H1 (cell line): ENCODE results near the gene TMEM128. TPM values are rescaled to one million over a fixed set of nuclear protein-coding genes. Genes with fewer than 3 reads are reported as not detected.

ENCODE experiments used
- CTCF ChIA-PET: fragments of 300-600 bp; sonication (Branson Sonifier 250); formaldehyde crosslinking; loops from one replicate; lab custom pipeline; 2021; ENCODE audit not compliant: partially characterized antibody; lab: Charles Lee
- POLR2A ChIA-PET: fragments of 300-600 bp; sonication (Branson Sonifier 250); formaldehyde crosslinking; loops from one replicate; lab custom pipeline; 2021; ENCODE audit warnings: inconsistent platforms; ENCODE audit not compliant: partially characterized antibody; lab: Charles Lee
- DNase-seq, 2 experiments: peaks; one replicate each; pipeline versions ENCODE4 v3.0.0 to v3.0.0-alpha.2; 2010 to 2022; ENCODE audit warnings: low spot score in 2 of 2, low read depth in 1 of 2, mixed read lengths in 1 of 2
- FAIRE-seq: peaks from 2 replicates; lab custom pipeline; 2011; peaks lifted over from hg19 to GRCh38; lab: Jason Lieb, UNC
- H2AFZ ChIP-seq: 2 replicates; pipeline ENCODE4 v1.8.1; 2012; ENCODE audit warnings: low read length, inconsistent platforms
- H2AK5ac ChIP-seq: 2 replicates; pipeline ENCODE4 v1.6.1; 2013; ENCODE audit warnings: low read depth, low read length
- H2BK120ac ChIP-seq: replicated peaks from 2 replicates; pipeline ENCODE3; 2013; ENCODE audit warnings: low read depth, low read length, inconsistent platforms
- H2BK12ac ChIP-seq: 2 replicates; pipeline ENCODE4 v1.6.1; 2013; ENCODE audit warnings: low read depth, low read length
- H2BK15ac ChIP-seq: 2 replicates; pipeline ENCODE4 v1.6.1; 2013; ENCODE audit warnings: low read length
- H2BK20ac ChIP-seq: 2 replicates; pipeline ENCODE4 v1.6.1; 2013; ENCODE audit warnings: low read length
- H2BK5ac ChIP-seq: 2 replicates; pipeline ENCODE4 v1.6.1; 2013; ENCODE audit warnings: low read depth, low read length
- H3K14ac ChIP-seq: 2 replicates; pipeline ENCODE4 v1.6.1; 2013; ENCODE audit warnings: inconsistent platforms; ENCODE audit not compliant: insufficient read length
- H3K18ac ChIP-seq: 2 replicates; pipeline ENCODE4 v1.6.1; 2013; ENCODE audit warnings: low read length; ENCODE audit errors: extremely low read depth
- H3K23ac ChIP-seq: 2 replicates; pipeline ENCODE4 v1.6.1; 2013; ENCODE audit warnings: inconsistent platforms; ENCODE audit not compliant: insufficient read length
- H3K23me2 ChIP-seq: 2 replicates; pipeline ENCODE4 v1.6.1; 2013; ENCODE audit warnings: low read depth, low read length
- H3K27ac ChIP-seq: 2 replicates; pipeline ENCODE4 v1.6.1; 2011; ENCODE audit warnings: low read depth, low read length, inconsistent platforms
- H3K27me3 ChIP-seq, 4 experiments: replicated peaks in 1 of 4; 1 replicate in 1 of 4; 2 replicates in 3 of 4; pipeline versions ENCODE4 v1.6.1 to v1.8.1; 2011 to 2013; ENCODE audit warnings: low read length in 3 of 4, mild to moderate bottlenecking in 3 of 4, inconsistent platforms in 2 of 4, mixed read lengths in 2 of 4, moderate library complexity in 1 of 4; ENCODE audit not compliant: control insufficient read depth in 3 of 4, insufficient read depth in 3 of 4; ENCODE audit errors: extremely low read depth in 1 of 4
- H3K36me3 ChIP-seq, 4 experiments: 2 replicates each; pipeline versions ENCODE4 v1.6.1 to v1.8.1; 2011 to 2013; ENCODE audit warnings: mild to moderate bottlenecking in 4 of 4, low read length in 3 of 4, moderate library complexity in 2 of 4, control low read depth in 1 of 4, inconsistent platforms in 1 of 4; ENCODE audit not compliant: insufficient read depth in 4 of 4, control insufficient read depth in 2 of 4
- H3K4ac ChIP-seq: replicated peaks from 2 replicates; pipeline ENCODE3; 2013; ENCODE audit warnings: low read length, low read depth, mixed read lengths, inconsistent platforms; ENCODE audit not compliant: insufficient read length
- H3K4me1 ChIP-seq, 4 experiments: replicated peaks in 1 of 4; 1 replicate in 1 of 4; 2 replicates in 3 of 4; pipeline versions ENCODE4 v1.6.1 to v1.8.1; 2011 to 2013; ENCODE audit warnings: low read length in 3 of 4, inconsistent platforms in 2 of 4, mixed read lengths in 1 of 4; ENCODE audit not compliant: insufficient read depth in 4 of 4, control insufficient read depth in 3 of 4
- H3K4me2 ChIP-seq, 2 experiments: 2 replicates each; pipeline versions ENCODE4 v1.6.1 to v1.8.1; 2011 to 2013; ENCODE audit warnings: low read depth in 2 of 2, low read length in 2 of 2, control low read depth in 1 of 2, inconsistent platforms in 1 of 2, mild to moderate bottlenecking in 1 of 2; ENCODE audit not compliant: insufficient read depth in 1 of 2
- H3K4me3 ChIP-seq, 4 experiments: fragments of 200-600, 300-600 bp in 1 of 4; sonication (generic), shearing (Covaris generic), sonication (Bioruptor Twin) in 1 of 4; 2 replicates each; pipeline versions ENCODE4 v1.5.1 to v1.8.1; 2011 to 2016; ENCODE audit warnings: low read length in 4 of 4, low read depth in 3 of 4, control low read depth in 2 of 4, inconsistent platforms in 2 of 4, mild to moderate bottlenecking in 2 of 4, mixed read lengths in 1 of 4, moderate library complexity in 1 of 4; ENCODE audit not compliant: insufficient read depth in 2 of 4; ENCODE audit errors: extremely low read depth in 1 of 4
- H3K56ac ChIP-seq: replicated peaks from 2 replicates; pipeline ENCODE3; 2013; ENCODE audit warnings: low read depth, mild to moderate bottlenecking, mixed read lengths, low read length, inconsistent platforms; ENCODE audit not compliant: insufficient read length
- H3K79me1 ChIP-seq: 2 replicates; pipeline ENCODE4 v1.6.1; 2013; ENCODE audit warnings: low read depth, low read length, control low read depth
- H3K79me2 ChIP-seq, 2 experiments: 2 replicates each; pipeline versions ENCODE4 v1.6.1 to v1.8.1; 2012 to 2013; ENCODE audit warnings: low read length in 2 of 2, mild to moderate bottlenecking in 2 of 2, inconsistent platforms in 1 of 2; ENCODE audit not compliant: insufficient read depth in 2 of 2, control insufficient read depth in 1 of 2
- H3K9ac ChIP-seq, 4 experiments: replicated peaks in 1 of 4; 1 replicate in 1 of 4; 2 replicates in 3 of 4; pipeline versions ENCODE4 v1.6.1 to v1.8.1; 2011 to 2013; ENCODE audit warnings: low read depth in 3 of 4, low read length in 3 of 4, control low read depth in 2 of 4, mild to moderate bottlenecking in 2 of 4, moderate library complexity in 2 of 4, inconsistent platforms in 1 of 4; ENCODE audit errors: extremely low read depth in 1 of 4
- H3K9me3 ChIP-seq, 2 experiments: 2 replicates each; pipeline versions ENCODE4 v1.6.1 to v1.8.1; 2012 to 2013; ENCODE audit warnings: mild to moderate bottlenecking in 2 of 2, moderate library complexity in 2 of 2, control low read depth in 1 of 2, inconsistent platforms in 1 of 2, low read depth in 1 of 2, low read length in 1 of 2, mixed read lengths in 1 of 2; ENCODE audit not compliant: insufficient read depth in 2 of 2
- H4K20me1 ChIP-seq, 2 experiments: replicated peaks in 1 of 2; 2 replicates each; pipeline versions ENCODE3 to v1.8.1; 2011 to 2013; ENCODE audit warnings: inconsistent platforms in 2 of 2, low read length in 2 of 2, mild to moderate bottlenecking in 1 of 2; ENCODE audit not compliant: insufficient read depth in 2 of 2, control insufficient read depth in 1 of 2
- H4K5ac ChIP-seq: 2 replicates; pipeline ENCODE4 v1.6.1; 2013; ENCODE audit warnings: low read length, low read depth, mixed read lengths, inconsistent platforms; ENCODE audit not compliant: insufficient read length
- H4K8ac ChIP-seq: 2 replicates; pipeline ENCODE4 v1.8.0; 2013; ENCODE audit warnings: mild to moderate bottlenecking, moderate library complexity, low read length, inconsistent platforms; ENCODE audit not compliant: insufficient read depth; ENCODE audit errors: extremely low read depth
- H4K91ac ChIP-seq: replicated peaks from 2 replicates; pipeline ENCODE3; 2013; ENCODE audit warnings: low read length, mixed read lengths, inconsistent platforms; ENCODE audit not compliant: insufficient read length
- CBX5 ChIP-seq: fragments of 300-800, 300-1000 bp; sonication (generic); IDR thresholded peaks from 2 replicates; pipeline ENCODE4 v1.7.1; 2016; ENCODE audit warnings: antibody characterized with exemption, low read length, low read depth
- SIRT6 ChIP-seq: IDR thresholded peaks from one replicate; pipeline ENCODE4 v1.7.1; 2012; ENCODE audit warnings: low read length, inconsistent platforms
- SP2 ChIP-seq: IDR thresholded peaks from 2 replicates; pipeline ENCODE4 v1.6.1; 2012; ENCODE audit warnings: mild to moderate bottlenecking, low read length, inconsistent platforms
- WGBS, 2 experiments: shearing (Covaris generic) in 1 of 2; methylation state at CpG; one replicate each; pipeline versions ENCODE4 v1.1.6 to v1.1.7; 2013 to 2015; ENCODE audit warnings: low lambda C conversion rate in 2 of 2, mixed read lengths in 2 of 2, inconsistent platforms in 1 of 2, low coverage in 1 of 2, missing lambda C conversion rate in 1 of 2; ENCODE audit not compliant: insufficient replicate concordance in 2 of 2, insufficient coverage in 1 of 2, insufficient read length in 1 of 2; ENCODE audit errors: extremely low coverage in 1 of 2, missing lambda C conversion rate in 1 of 2; 5-methylcytosine and 5-hydroxymethylcytosine counted together
- polyA plus RNA-seq, 7 experiments: library from polyadenylated mRNA; depleted of rRNA in 3 of 7; stranded (reverse) in 5 of 7; unstranded in 2 of 7; fragments of >200 nt in 5 of 7; fragments of 200-250 nt in 2 of 7; gene quantifications; 1 replicate in 5 of 7; 2 replicates in 1 of 7; 4 replicates in 1 of 7; pipeline versions ENCODE4 v1.2.1 to v1.2.3, GENCODE V29; 2011 to 2013; ENCODE audit warnings: missing spikeins in 2 of 7, mixed read lengths in 2 of 7
- total RNA-seq: library from RNA; stranded (reverse); fragmentation: NEBNext Ultra II Directional; extraction: Animal tissue kit (Norgen Biotek cat#: 25700); gene quantifications from 2 replicates; pipeline ENCODE4 v1.2.1, GENCODE V29; 2021

The TMEM128 gene
- total and polyA plus RNA-seq, 2 of the 8 experiments (the other 6 are each of a cell fraction or from before 2014, with no cell fraction given) = 17.7 to 33.6 TPM

GRCh38 chr4:4216648-4217047 lies 31.4 kb downstream of the TMEM128 start:
- Histone ChIP-seq H3K23ac (no peak overlapping the region), H3K14ac (no peak overlapping the region), H3K56ac (no peak overlapping the region), H2BK5ac (no peak overlapping the region), H3K23me2 (no peaks in the 10 kb centered on the region), H3K9me3 (no peaks in the 10 kb centered on the region), H2AK5ac (no peak overlapping the region), H4K20me1 (no peaks in the 10 kb centered on the region), H4K91ac (no peak overlapping the region), H3K4me1 (peaks cover 0 to 8% (median 0%) of the 10 kb centered on the region in 4 experiments; a peak in 2 of 7 replicates), H4K8ac (no peak overlapping the region), H3K9ac (no peak overlapping the region), H2BK12ac (no peak overlapping the region), H3K27ac (no peak overlapping the region), H4K5ac (no peak overlapping the region), H2BK120ac (no peak overlapping the region), H3K4me3 (no peak overlapping the region), H3K18ac (no peak overlapping the region), H3K36me3 (no peaks in the 10 kb centered on the region), H3K79me2 (no peaks in the 10 kb centered on the region), H3K79me1 (no peaks in the 10 kb centered on the region), H2BK20ac (no peak overlapping the region), H3K27me3 (no peaks in the 10 kb centered on the region; a peak in 1 of 7 replicates), H2AFZ (0 out of 2 replicates have a peak overlapping the region, but pooled peaks have one; percentile 40), H3K4me2 (no peak overlapping the region), H2BK15ac (no peak overlapping the region), H3K4ac (no peak overlapping the region)
- DNase-seq (no peak), FAIRE-seq (no peak)
- 75% methylated on average over 7 of the region's 7 CpGs; no CpG with 5 or more reads in 1 of the 2 experiments for WGBS, 2 experiments
- TF ChIP-seq CBX5 = no peak
- no peak for TF ChIP-seq SP2
- TF ChIP-seq SIRT6 = no peak
- ChIA-PET POLR2A (no interaction called here), CTCF (no interaction called here)
